SHP77 treated with DMSO at 0.1 percent for 48 hours (cell line): ENCODE results near the gene THG1L.
"Not testable (repeated sequence)": the region's sequence is repeated elsewhere in the genome, so short reads cannot be mapped to it uniquely, and the experiment has no call there.

ENCODE experiments used
- DNase-seq: peaks from one replicate; lab custom pipeline; 2025; lab: John Stamatoyannopoulos, UW

THG1L gene

DNA sequence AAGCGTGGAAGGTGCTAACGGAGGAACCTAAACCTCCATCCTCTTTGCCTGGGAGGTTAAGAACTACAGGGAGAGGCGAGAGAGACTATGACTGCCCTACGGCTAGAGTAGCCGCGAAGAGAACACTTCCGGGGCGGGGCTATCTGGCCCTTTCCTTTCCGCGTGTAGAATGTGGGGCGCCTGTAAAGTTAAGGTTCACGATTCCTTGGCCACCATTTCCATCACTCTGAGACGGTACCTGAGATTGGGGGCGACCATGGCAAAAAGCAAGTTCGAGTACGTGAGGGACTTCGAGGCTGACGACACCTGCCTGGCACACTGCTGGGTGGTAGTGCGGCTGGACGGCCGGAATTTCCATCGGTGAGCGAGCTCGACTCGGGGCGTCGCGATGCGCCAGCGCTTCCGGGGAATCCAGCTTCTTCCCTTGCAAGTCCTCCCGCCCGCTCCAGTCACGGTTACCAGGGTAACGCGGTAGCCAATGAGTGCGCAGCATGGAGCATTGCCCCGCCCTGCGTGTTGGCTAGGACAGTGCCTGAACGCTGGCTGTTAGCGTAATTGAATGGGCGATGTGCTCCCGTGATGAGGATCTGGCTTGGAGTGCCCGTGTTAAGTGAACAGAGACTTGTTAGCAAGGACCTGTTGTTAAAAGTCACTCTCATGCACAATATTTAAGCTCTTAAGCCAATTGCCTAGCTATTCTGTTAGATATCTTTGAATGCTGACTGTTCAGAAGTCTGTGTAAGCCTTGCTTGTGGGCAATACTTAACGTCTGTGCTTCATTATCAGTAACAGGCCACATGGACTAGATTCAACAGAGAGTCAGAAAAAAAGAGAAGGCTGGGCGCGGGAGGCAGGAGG is at the start of gene THG1L:
Gene THG1L (plus strand): TSS at position 149 of the 858 bp plus-strand sequence. CDS start 21 bp downstream, at position 170.
- peak; percentile 88 for DNase-seq

DNA sequence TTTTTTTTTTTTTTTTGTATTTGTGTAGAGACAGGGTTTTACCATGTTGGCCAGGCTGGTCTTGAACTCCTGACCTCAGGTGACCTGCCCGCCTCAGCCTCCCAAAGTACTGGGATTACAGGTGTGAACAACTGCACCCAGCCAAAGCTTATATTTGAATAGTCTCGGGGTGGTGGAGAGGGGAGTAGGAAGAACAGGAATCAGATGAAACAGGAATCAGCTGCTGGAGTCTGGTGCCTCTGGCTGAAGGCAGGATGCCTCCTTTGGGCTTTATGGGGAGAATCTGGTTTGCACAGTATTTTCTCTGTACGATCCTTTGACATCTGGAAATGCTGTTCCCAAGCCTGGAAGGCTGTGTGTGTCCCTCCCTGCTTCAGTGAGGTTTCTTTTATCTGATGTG is 49.0 kb upstream of the THG1L start:
- DNase-seq: no peak

DNA sequence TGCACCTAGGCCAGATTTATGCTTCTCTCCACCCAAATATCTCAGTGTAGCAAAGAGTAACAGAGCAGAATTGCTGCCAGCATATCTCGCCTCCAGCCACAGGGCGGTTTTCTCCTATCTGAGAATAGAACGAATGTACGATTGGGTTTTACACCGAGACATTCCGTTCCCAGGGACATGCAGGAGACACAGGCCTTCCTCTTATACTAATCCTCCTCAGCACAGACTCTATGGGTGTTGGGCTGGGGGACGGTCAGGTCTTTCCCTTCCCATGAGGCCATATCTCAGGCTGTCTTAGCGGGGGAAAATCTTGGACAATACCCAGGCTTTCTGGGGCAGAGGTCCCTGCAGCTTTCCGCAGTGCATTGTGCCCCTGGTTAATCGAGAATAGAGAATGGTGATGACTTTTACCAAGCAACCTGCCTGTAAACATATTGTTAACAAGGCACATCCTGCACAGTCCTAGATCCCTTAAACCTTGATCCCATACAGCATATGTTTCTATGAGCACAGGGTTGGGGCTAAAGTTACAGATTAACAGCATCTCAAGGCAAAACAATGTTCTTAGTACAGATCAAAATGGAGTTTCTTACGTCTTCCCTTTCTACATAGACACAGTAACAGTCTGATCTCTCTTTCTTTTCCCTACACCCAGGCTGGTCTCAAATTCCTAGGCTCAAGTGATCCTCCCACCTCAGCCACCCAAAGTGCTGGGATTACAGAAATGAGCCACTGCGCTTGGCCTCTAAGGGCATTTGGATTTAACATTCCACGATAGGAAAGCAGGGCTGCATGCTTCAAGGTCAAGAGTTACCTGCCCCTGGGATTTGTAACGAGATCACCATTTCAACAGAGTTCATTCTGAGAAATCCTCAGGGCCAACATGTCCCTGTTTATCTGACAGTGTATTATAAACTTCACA is 44.7 kb upstream of the THG1L start:
- not testable (repeated sequence) for DNase-seq

DNA sequence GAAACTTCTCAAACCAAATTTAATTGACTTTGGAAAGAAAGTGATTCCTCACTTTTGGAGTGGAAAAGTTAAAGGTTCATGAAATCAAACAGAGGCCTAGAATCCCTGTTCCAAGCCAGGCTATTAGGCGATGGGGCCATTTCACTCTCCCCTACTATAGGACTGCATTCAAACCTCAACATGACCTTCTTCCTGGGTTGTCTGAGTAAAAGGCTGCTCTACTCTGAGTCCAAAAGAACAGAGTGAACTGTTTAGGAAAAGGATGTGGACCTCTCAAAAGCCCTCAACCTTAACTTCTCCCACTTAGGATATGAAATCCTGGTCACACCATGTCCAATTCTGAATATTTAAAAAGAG is 44.0 kb upstream of the THG1L start:
- no peak for DNase-seq

DNA sequence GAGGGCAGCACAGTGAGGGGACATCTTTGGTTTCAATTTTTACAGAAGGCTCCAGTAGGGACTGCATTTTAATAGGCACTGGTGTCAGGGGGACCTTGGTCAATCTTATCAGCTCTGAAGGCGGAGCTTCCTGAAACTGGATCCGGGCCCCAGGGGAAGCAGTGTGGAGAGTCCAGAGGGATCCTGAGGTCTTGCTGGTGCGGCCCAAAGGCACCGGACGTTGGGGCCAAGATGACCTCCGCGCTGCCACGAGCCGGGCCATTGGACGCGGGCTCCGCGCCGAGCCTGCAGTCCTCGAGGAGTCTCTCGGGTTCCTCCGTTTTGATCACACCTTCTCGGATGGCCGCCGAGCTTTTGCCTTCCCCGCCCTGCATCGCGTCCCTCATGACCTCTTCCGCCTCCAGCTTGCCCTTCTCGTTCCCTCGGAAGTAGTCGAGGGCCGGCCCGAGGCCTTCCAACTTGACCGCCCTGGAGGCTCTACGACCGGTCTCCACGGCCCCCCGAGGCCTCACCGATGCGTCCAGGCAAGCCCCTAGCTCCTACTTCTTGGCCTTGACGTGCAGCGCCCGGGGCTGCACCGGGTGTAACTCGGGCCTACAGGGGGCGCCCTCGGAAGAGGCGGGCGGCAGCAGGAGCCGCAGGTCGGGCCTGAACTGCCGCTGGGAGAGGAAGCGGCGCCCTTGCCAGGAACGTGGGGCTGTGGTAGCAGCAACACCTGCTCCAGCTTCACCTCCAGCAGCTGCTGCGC is 41.1 kb upstream of the THG1L start:
- DNase-seq: no peak

DNA sequence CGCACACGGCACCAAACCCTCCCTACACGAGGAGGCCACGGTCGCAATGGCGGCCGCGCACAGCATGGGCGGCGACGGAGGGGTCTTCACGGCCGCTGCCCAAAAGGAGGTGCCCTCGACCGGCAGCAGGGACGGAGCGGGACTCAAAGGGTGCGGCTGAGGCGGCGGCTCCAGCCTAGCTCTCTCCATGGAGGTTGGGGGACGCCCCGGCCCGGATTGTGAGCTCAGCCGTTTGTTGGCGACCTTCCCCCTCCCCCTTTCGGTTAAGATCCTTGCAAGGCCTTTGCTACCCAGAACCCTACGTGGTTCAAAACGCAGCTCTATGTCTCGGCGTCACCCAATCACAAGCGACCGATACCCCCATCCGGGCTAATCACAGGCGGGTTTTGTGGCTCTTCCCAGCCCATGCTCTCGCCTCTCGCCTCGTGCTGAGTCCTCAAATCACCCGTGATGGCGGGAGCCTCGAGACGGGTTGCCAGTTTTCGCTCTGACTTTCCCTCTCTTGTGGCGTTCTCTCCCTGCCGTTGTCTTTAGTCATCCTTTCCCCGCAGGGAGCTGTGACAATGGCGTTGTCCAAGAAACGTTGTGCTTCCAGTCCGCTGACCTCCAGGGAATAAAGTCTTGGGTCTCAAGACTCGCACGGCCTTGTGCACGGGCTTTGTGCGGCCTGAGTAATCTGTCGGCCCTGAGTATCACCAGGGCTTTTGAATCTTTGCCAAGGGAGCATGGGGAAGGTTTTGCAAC is 40.4 kb upstream of the THG1L start:
- DNase-seq: no peak

DNA sequence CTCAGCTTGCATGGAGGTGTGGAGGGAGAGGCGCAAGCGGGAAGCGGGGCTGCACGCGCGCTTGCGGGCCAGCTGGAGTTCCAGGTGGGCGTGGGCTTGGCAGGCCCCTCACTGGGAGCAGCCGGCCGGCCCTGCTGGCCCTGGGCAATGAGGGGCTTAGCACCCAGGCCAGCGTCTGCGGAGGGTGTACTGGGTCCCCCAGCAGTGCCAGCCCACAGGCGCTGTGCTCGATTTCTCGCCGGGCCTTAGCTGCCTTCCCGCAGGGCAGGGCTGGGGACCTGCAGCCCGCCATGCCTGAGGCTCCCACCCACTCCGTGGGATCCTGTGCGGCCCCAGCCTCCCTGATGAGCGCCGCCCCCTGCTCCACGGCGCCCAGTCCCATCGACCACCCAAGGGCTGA is 37.4 kb upstream of the THG1L start:
- DNase-seq: not testable (repeated sequence)

DNA sequence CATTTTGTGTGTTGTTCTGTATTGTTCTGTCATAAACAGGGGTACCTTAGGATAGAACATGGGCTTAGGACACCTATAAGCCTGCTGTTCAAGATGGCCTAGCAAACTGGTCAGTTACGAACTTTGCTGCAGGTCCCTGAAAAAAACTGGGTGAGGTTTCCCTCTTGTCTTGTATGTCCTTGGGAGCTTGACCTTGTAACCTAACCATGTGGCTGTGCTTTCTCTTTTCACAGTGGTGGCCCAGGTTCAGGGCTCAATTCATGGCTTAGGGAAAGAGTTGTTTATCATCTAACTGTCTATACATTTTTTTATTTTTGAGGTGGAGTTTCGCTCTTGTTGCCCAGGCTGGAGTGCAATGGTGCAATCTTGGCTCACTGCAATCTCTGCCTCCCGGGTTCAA is 35.1 kb upstream of the THG1L start:
- DNase-seq: not testable (repeated sequence)

DNA sequence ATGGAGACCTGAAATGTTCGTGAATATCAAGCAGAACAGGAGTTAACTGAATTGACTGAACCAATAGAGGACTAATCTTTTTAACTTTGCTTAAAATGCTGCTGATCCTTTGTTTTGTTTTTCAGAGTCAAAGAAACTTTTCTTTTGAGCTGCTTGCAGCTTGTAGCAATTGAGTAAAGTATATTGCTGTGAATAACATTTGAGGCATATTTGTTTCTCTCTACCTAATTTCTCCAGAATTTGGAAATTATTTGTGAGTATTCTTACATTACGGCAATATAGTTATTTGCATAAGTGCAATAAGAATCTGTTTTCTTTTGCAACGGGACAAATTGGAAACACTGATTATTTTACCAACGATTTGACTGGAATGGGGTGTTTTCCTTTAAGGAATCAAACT is 32.5 kb upstream of the THG1L start:
- not testable (repeated sequence) for DNase-seq

DNA sequence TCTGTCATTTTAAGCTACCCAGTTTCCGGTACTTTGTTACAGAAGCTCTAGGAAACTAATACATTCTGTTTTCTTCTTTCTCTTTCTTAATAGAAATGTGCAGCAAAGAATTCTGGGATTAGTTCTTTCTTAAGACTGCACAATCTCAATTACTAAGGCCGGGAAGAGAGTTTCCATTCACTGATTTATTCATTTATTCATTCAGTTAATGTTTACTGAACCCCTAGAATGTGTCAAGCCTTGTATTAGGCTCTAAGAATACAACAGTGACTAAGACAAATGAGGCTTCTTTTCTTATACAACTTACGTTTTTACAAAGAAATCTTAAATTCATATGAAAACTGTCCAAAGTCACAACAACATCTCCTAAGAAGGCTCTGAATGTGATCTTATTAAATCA is 27.5 kb upstream of the THG1L start:
- DNase-seq: no peak

DNA sequence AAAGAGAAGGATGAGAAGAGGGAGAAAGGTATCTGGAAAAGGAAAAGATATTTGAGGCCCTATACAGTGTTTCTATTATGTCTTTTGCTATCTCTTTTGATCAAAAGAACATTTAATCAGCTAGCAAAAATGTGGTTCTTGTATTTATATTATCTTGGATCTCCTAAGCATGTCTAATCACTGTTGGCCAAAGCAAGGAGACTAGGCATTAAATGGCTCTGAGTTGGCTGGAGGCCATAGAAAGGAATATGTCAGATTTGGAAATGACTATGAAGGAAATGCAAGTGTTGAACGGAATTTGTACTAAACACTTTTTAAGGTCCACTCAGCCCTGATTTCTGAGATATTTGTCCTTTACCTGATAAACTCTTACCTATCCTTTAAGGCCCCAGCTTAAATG is 22.4 kb upstream of the THG1L start:
- no peak for DNase-seq

DNA sequence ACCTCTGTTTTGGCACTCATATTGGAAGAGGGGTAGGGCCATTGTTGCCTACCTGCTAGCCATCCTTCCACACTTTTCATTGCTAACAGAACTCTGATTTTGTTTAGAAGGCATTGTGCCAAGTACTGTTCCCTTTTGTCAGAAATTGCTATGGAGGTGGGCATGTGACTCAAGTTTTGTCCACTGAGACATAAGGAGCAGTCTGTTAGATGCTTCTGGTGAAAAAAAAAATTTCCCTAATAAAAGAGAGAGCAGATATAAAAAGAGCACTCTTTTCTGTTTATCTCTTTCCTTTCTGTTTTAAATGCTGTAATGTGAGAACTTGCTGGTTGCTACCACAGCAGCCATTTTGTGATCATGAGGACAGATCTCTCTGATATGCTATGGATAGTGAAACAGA is 21.9 kb upstream of the THG1L start:
- no peak for DNase-seq

DNA sequence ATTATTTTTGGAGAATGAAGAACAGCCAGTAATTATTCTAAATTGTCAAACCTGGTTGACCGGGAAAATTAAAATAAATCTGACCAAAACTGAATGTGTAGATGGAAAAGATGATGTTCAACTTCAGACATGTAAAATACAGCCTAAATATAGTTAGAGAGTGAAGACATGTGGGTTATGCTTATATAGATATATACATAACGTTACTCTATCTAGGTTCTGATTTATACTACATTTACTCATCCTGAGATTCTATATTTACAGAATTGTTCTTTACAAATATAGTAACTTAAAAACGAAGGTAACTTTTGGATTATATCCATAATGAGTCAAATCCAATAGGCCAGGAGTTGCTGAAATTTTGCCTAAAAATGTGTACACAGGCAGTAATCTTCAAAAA is 20.8 kb upstream of the THG1L start:
- DNase-seq: no peak

DNA sequence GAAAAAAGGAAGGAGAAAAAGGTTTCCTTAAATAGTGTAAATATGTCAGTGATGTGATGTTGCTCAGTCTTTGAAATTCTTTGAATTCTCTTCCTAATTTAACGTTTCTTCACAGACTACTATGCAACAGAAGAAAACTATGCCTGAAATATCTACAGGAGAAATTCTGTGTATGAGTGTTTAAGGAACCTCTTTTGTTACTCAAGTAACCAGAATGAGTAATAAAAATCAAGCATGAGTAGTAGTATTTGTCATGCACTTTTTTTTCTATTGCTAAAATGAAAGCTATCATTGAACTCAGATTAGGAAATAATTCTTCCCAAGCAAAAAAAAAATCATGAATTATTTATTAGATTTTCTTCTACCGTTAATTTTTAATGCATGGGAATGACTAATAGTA is 20.3 kb upstream of the THG1L start:
- no peak for DNase-seq

DNA sequence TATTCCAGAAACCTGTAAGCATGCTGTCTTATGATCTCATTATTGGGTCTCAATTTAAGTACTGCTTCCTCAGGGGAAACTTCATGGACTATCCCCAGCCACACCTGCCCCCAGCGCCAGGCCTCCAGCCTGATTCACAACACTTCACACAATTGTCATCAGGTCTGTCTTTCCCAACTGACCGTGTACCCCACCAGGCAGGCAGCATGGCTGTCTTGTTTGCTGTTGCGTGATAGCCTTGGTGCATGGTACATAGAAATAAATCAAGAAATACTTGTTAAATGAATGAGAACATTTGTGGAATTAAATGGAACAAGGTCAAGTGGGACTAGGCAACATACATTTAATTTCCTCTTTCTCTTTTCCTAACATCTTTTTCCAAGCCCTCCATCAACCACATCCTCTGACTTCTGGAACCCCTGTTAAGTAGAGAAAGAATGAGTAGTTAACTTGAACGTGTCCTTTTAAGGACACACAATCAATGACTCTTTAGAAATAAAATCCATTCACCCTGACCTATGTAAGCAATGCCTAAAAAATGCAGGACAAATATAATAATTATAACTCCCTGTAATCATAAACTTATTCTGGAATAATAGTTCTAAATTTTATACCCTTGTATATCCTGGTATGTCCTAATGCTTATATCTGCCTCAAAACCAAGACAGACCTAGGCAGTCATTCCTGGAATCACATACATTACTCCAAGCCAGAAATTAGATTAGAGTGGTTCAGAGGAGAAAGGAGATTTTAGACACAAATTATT is 17.2 kb upstream of the THG1L start:
- DNase-seq: no peak

DNA sequence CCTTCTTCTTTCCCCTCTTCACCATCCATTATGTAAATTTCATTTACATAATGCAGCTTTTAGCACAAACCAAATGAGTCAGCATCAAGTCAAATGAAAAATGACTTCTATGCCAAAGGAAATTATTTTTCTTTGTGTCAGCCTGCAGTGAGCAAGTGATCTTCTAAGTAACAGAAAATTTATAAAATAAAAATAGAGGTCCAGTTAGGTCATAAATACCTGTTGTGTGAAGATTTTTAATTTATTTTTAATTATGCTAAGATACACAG is 16.7 kb upstream of the THG1L start:
- no peak for DNase-seq

DNA sequence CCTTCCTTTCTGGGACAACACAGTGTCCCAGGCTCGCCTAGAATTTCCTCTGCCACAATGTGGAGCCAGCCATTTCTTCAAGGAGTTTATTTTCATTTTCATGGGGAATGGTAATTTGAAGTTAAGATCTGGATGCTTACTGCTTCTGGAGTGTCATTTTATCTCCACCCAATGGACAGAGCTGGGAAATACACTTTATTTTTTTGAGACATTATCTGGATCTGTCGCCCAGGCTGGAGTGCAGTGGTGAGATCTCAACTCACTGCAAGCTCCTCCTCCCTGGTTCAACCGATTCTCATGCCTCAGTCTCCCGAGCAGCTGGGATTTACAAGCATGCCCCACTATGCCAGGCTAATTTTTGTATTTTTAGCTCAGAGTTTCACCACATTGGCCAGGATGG is 12.7 kb upstream of the THG1L start:
- DNase-seq: no peak

DNA sequence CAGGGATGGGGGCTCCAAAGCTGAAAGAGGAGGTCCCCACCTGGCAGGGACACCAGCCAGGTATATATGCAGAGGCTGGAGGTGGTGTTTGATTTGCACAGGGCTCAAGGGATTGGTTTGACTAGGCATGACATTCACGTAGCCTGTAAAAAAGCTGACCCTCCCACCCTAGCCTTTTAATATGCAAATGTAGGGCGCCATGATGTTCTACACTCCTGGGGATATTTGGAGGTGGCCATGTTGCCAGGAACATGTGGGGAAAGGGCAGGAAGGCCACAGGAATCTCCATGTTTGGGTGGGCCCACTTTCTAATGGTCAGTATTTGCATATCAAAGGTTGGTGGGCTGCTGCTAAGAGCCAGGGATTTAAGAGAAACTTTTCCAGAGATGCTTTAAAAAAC is 12.0 kb upstream of the THG1L start:
- DNase-seq: no peak

DNA sequence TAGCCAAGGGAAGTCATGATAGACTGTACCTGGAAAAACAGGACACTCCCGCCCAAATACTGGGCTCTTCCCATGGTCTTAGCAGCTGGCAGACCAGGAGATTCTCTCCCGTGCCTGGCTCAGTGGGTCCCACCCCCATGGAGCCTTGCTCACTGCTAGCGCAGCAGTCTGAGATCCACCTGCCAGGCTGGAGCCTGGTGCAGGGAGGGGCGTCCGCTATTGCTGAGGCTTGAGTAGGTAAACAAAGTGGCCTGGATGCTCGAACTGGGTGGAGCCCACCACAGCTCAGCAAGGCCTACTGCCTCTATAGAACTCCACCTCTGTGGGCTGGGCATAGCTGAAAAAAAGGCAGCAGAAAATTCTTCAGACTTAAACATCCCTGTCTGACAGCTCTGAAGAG is 10.1 kb upstream of the THG1L start:
- no peak for DNase-seq

DNA sequence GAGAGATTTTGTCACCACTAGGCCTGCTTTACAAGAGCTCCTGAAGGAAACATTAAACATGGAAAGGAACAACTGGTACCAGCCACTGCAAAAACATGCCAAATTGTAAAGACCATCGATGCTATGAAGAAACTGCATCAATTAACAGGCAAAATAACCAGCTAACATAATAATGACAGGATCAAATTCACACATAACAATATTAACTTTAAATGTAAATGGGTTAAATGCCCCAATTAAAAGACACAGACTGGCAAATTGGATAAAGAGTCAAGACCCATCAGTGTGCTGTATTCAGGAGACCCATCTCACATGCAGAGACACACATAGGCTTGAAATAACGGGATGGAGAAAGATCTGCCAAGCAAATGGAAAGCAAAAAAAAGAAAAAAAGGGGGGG is 8.3 kb upstream of the THG1L start:
- not testable (repeated sequence) for DNase-seq

DNA sequence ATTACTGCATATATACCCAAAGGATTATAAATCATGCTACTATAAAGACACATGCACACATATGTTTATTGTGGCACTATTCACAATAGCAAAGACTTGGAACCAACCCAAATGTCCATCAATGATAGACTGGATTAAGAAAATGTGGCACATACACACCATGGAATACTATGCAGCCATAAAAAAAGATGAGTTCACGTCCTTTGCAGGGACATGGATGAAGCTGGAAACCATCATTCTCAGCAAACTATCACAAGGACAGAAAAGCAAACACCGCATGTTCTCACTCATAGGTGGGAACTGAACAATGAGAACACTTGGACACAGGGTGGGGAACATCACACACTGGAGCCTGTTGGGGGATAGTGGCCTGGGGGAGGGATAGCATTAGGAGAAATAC is 4.6 kb upstream of the THG1L start:
- DNase-seq: not testable (repeated sequence)
